ENCODE results near the gene GPR87. TPM values are rescaled to one million over a fixed set of nuclear protein-coding genes. Genes with fewer than 3 reads are reported as not detected.

GPR87 gene
- total and polyA plus RNA-seq, 2 of the 4 experiments (the other 2 are of a cell fraction), result 0.26 to 0.36 TPM

- Histone ChIP-seq H3K9me3 (ENCODE audit: control insufficient read depth, insufficient read depth, low read length) (no peaks in the 10 kb centered on the region), H2BK15ac (ENCODE audit: low read depth, low read length) (no peak overlapping the region; the same call in 2 of the 3 replicates), H3K4me1 (ENCODE audit: control insufficient read depth, insufficient read depth, low read length) (peaks cover 5% of the 10 kb centered on the region; the same call in 1 of the 2 replicates), H3K27ac (ENCODE audit: insufficient read depth, low read length) (no peak overlapping the region), H3K27me3 (ENCODE audit: control insufficient read depth, insufficient read depth, low read length) (no peaks in the 10 kb centered on the region), H2BK5ac (ENCODE audit: low read depth, low read length, poor library complexity, severe bottlenecking) (peak overlapping the region; percentile 60), H4K8ac (ENCODE audit: low read depth in 2 of 2, low read length in 2 of 2) (no peak overlapping the region), H3K9me1 (ENCODE audit: insufficient read depth, low read length) (peaks cover 3% of the 10 kb centered on the region), H3K4me3 (ENCODE audit: insufficient read depth, low read depth, low read length) (no peak overlapping the region), H3K56ac (ENCODE audit: extremely low read depth, insufficient read depth, low read length) (no peak overlapping the region), H3K14ac (replicated peaks; ENCODE audit: low read depth, low read length) (no peak overlapping the region), H3K4me2 (ENCODE audit: low read depth, low read length) (no peak overlapping the region), H2BK20ac (ENCODE audit: low read depth, low read length) (peak overlapping the region; percentile 89; the same call in 1 of the 2 replicates), H3K9ac (ENCODE audit: low read depth, low read length) (no peak overlapping the region), H3K23ac (ENCODE audit: low read depth, low read length) (no peak overlapping the region), H3K4ac (ENCODE audit: low read depth, low read length) (no peak overlapping the region), H3K79me1 (ENCODE audit: low read depth in 1 of 2, low read length in 2 of 2) (no peaks in the 10 kb centered on the region), H4K5ac (ENCODE audit: low read depth, low read length) (no peak overlapping the region), H2AK9ac (replicated peaks; ENCODE audit: low read depth, low read length, poor library complexity) (no peak overlapping the region), H2AFZ (replicated peaks; ENCODE audit: low read length, poor library complexity) (no peak overlapping the region), H2AK5ac (ENCODE audit: low read depth, low read length) (no peak overlapping the region), H2BK120ac (ENCODE audit: low read depth, low read length) (peak overlapping the region; percentile 51; the same call in 1 of the 2 replicates), H4K20me1 (ENCODE audit: insufficient read depth, low read length) (no peaks in the 10 kb centered on the region), H3K36me3 (ENCODE audit: control insufficient read depth, insufficient read depth, low read length) (no peaks in the 10 kb centered on the region), H3K18ac (ENCODE audit: low read depth, low read length) (peak overlapping the region; percentile 70; the same call in 1 of the 2 replicates), H4K91ac (ENCODE audit: insufficient read depth, low read depth, low read length) (no peak overlapping the region)
- DNase-seq, result peak; percentile 83
- WGBS, 2 experiments (ENCODE audit: extremely low coverage in 2 of 2, insufficient read length in 1 of 2), result no CpG with 5 or more reads among the region's 1 CpG
- in situ Hi-C loops (cut with MboI; ENCODE audit: low sequenced_read_pairs) (no loop called here), dilution Hi-C loops (cut with HindIII; ENCODE audit: low sequenced_read_pairs, unreplicated experiment) (no loop called here), intact Hi-C loops (cut with micrococcal nuclease) (loop anchor here (1.0 to 10.0 kb wide), 5 partner anchors 56 to 518 kb away; partner anchors contain the start of gene SIAH2)
- TF ChIP-seq RAD21 (IDR thresholded peaks at IDR 0.05; ENCODE audit: low read length) (peak; percentile 92), MXI1 (IDR thresholded peaks at IDR 0.05; ENCODE audit: borderline replicate concordance, low read depth, low read length) (no peak), SMC3 (IDR thresholded peaks at IDR 0.05; ENCODE audit: low read depth, low read length) (peak; percentile 89), FOS (IDR thresholded peaks at IDR 0.05; ENCODE audit: low read depth, low read length) (no peak), CHD1 (IDR thresholded peaks at IDR 0.05; ENCODE audit: low read depth, low read length) (no peak), CEBPB (IDR thresholded peaks at IDR 0.05; ENCODE audit: low read depth, low read length) (no peak), RCOR1 (IDR thresholded peaks at IDR 0.05; ENCODE audit: insufficient replicate concordance, low read length) (no peak), MAZ (IDR thresholded peaks at IDR 0.05; ENCODE audit: borderline replicate concordance, low read depth, low read length) (no peak), ELK1 (IDR thresholded peaks at IDR 0.05; ENCODE audit: borderline replicate concordance, low read depth, low read length) (no peak), POLR2A (IDR thresholded peaks at IDR 0.05; ENCODE audit: low read depth, low read length) (no peak), USF2 (IDR thresholded peaks at IDR 0.05; ENCODE audit: low read depth, low read length) (no peak), CTCF (conservative IDR thresholded peaks at IDR 0.05; ENCODE audit: low read depth, low read length) (peak; percentile 78), MAFK (IDR thresholded peaks at IDR 0.05; ENCODE audit: low read depth, low read length) (no peak), RFX5 (IDR thresholded peaks at IDR 0.05; ENCODE audit: low read depth, low read length) (no peak), NFE2L2 (IDR thresholded peaks at IDR 0.05; ENCODE audit: low read depth, low read length) (no peak)
- POLR2A ChIA-PET (ENCODE audit: unreplicated experiment), result no interaction called here
- CTCF ChIA-PET, result interaction anchor here (0.5 to 3.4 kb wide), 9 partner anchors 16 to 1052 kb away, joined by 3 to 32 read pairs (median 4); no protein-coding TSS in a partner anchor
- ATAC-seq (ENCODE audit: low read depth), result peak; percentile 37; the same call in 1 of the 2 replicates
- no TSS peak for BruUV-seq (replicated peaks)
Observed at GRCh38 chr3:151282921-151283320, 33.7 kb downstream of the GPR87 start.

Data from IMR-90 (cell line).